HCT116 (cell line): ENCODE measurements around the gene PCSK6. TPM values are rescaled to one million over a fixed set of nuclear protein-coding genes. Genes with fewer than 3 reads are reported as not detected.

Experiments
- ATAC-seq: fragments of 200-7000 bp; cut with Tn5 transposase; 2 replicates; pipeline ENCODE4 v1.9.1; 2020; ENCODE audit warnings: mild to moderate bottlenecking, moderate library complexity
- BruUV-seq: library from RNA; stranded (reverse); fragments of 400-500 nt; replicated peaks from 2 replicates; lab custom pipeline; 2021; lab: Mats Ljungman, UMichigan
- CTCF ChIA-PET: fragments of 300-600 bp; sonication (Branson Sonifier 250); formaldehyde crosslinking; loops from one replicate; lab custom pipeline; 2021; ENCODE audit warnings: antibody characterized with exemption; lab: Charles Lee
- POLR2A ChIA-PET: fragments of 300-600, 350-600 bp; sonication (Branson Sonifier 250); formaldehyde crosslinking; loops from one replicate; lab custom pipeline; 2021; ENCODE audit warnings: antibody characterized with exemption; lab: Charles Lee
- RAD21 ChIA-PET, 2 experiments: fragments of 300-600 bp; sonication (Branson Sonifier 250); formaldehyde crosslinking; loops; one replicate each; lab custom pipeline; 2023; ENCODE audit warnings: low total read pairs in 2 of 2; ENCODE audit not compliant: uncharacterized antibody in 2 of 2, unreplicated experiment in 2 of 2, low non-redundant PET in 1 of 2; lab: Charles Lee
- DNase-seq: peaks from one replicate; pipeline ENCODE4 v3.0.0-alpha.2; 2010; ENCODE audit warnings: low read depth, low spot score
- H2AFZ ChIP-seq: fragments of 200-600 bp; shearing (Covaris generic), sonication (generic); 2 replicates; pipeline ENCODE4 v1.6.1; 2017; ENCODE audit warnings: low read depth, mixed run types, mixed read lengths, antibody characterized with exemption, low read length; ENCODE audit not compliant: poor library complexity, severe bottlenecking
- H3K27ac ChIP-seq: 2 replicates; pipeline ENCODE4 v1.5.1; 2012; ENCODE audit warnings: low read depth, low read length
- H3K27me3 ChIP-seq: fragments of 200-600 bp; sonication (generic); 2 replicates; pipeline ENCODE4 v1.6.1; 2016; ENCODE audit warnings: mixed run types, low read length, mixed read lengths; ENCODE audit not compliant: insufficient read depth
- H3K36me3 ChIP-seq, 2 experiments: fragments of 200-500 bp in 1 of 2; fragments of 200-600 bp in 1 of 2; sonication (Bioruptor generic) in 1 of 2; sonication (generic) in 1 of 2; 2 replicates each; pipeline versions ENCODE4 v1.5.1 to v1.6.1; 2014 to 2016; ENCODE audit warnings: low read length in 2 of 2, inconsistent platforms in 1 of 2, mixed read lengths in 1 of 2, mixed run types in 1 of 2; ENCODE audit not compliant: insufficient read depth in 2 of 2, control insufficient read depth in 1 of 2
- H3K4me1 ChIP-seq, 2 experiments: fragments of 200-600 bp in 1 of 2; sonication (generic) in 1 of 2; 2 replicates each; pipeline versions ENCODE4 v1.5.1 to v1.6.1; 2012 to 2017; ENCODE audit warnings: low read length in 2 of 2, inconsistent platforms in 1 of 2, mild to moderate bottlenecking in 1 of 2, mixed read lengths in 1 of 2, mixed run types in 1 of 2, moderate library complexity in 1 of 2; ENCODE audit not compliant: insufficient read depth in 2 of 2, control insufficient read depth in 1 of 2
- H3K4me2 ChIP-seq: fragments of 200-600 bp; sonication (generic); 2 replicates; pipeline ENCODE4 v1.6.1; 2017; ENCODE audit warnings: mixed run types, low read length, mixed read lengths
- H3K4me3 ChIP-seq, 2 experiments: fragments of 200-600 bp in 1 of 2; sonication (generic) in 1 of 2; replicated peaks in 1 of 2; 2 replicates each; pipeline ENCODE4 v1.5.1; 2011 to 2016; ENCODE audit warnings: low read length in 2 of 2, control low read depth in 1 of 2, low read depth in 1 of 2, mild to moderate bottlenecking in 1 of 2, mixed read lengths in 1 of 2, mixed run types in 1 of 2
- H3K79me2 ChIP-seq: fragments of 200-600 bp; sonication (generic); 2 replicates; pipeline ENCODE4 v1.6.1; 2017; ENCODE audit warnings: mild to moderate bottlenecking, mixed run types, low read length, moderate library complexity, mixed read lengths; ENCODE audit not compliant: insufficient read depth
- H3K9ac ChIP-seq: fragments of 200-600 bp; sonication (generic); 2 replicates; pipeline ENCODE4 v1.6.1; 2016; ENCODE audit warnings: low read length, mixed read lengths
- H3K9me2 ChIP-seq: fragments of 200-600 bp; sonication (generic), shearing (Covaris generic); 2 replicates; pipeline ENCODE4 v1.6.1; 2017; ENCODE audit warnings: mixed run types, mild to moderate bottlenecking, moderate library complexity; ENCODE audit not compliant: insufficient read depth
- H3K9me3 ChIP-seq, 2 experiments: fragments of 200-500 bp in 1 of 2; fragments of 200-600 bp in 1 of 2; sonication (Bioruptor generic) in 1 of 2; sonication (generic) in 1 of 2; 2 replicates each; pipeline ENCODE4 v1.6.1; 2014 to 2017; ENCODE audit warnings: low read length in 2 of 2, mixed read lengths in 2 of 2, inconsistent platforms in 1 of 2, low read depth in 1 of 2, mild to moderate bottlenecking in 1 of 2, mixed run types in 1 of 2, moderate library complexity in 1 of 2; ENCODE audit not compliant: control insufficient read depth in 1 of 2, insufficient read depth in 1 of 2
- H4K20me1 ChIP-seq: fragments of 200-600 bp; sonication (generic), shearing (Covaris generic); 2 replicates; pipeline ENCODE4 v1.6.1; 2017; ENCODE audit warnings: mixed run types, mild to moderate bottlenecking, moderate library complexity; ENCODE audit not compliant: insufficient read depth
- ATF3 ChIP-seq: IDR thresholded peaks from 2 replicates; pipeline ENCODE4 v1.6.1; 2012
- EGR1 ChIP-seq: IDR thresholded peaks from 2 replicates; pipeline ENCODE4 v1.6.1; 2012; ENCODE audit warnings: low read depth
- ELF1 ChIP-seq: IDR thresholded peaks from 2 replicates; pipeline ENCODE4 v1.6.1; 2012; ENCODE audit warnings: low read depth, borderline replicate concordance
- EZH2 ChIP-seq: fragments of 200-600 bp; sonication (generic); IDR thresholded peaks from 2 replicates; pipeline ENCODE4 v1.6.1; 2017; ENCODE audit warnings: antibody characterized with exemption, mixed run types
- EZH2phosphoT487 ChIP-seq: fragments of 200-600 bp; IDR thresholded peaks from 2 replicates; pipeline ENCODE4 v1.6.1; 2018; ENCODE audit warnings: antibody characterized with exemption, borderline replicate concordance
- JUND ChIP-seq: IDR thresholded peaks from 2 replicates; pipeline ENCODE4 v1.6.1; 2012
- MAX ChIP-seq: IDR thresholded peaks from 2 replicates; pipeline ENCODE4 v1.6.1; 2012
- POLR2AphosphoS5 ChIP-seq: IDR thresholded peaks from 2 replicates; pipeline ENCODE4 v1.6.1; 2011; ENCODE audit warnings: mild to moderate bottlenecking, low read depth, low read length, moderate library complexity
- RAD21 ChIP-seq: IDR thresholded peaks from 2 replicates; pipeline ENCODE4 v1.6.1; 2012; ENCODE audit warnings: low read depth, mild to moderate bottlenecking
- REST ChIP-seq: IDR thresholded peaks from 2 replicates; pipeline ENCODE4 v1.6.1; 2012; ENCODE audit warnings: low read depth
- SIN3A ChIP-seq: IDR thresholded peaks from 2 replicates; pipeline ENCODE4 v1.6.1; 2012; ENCODE audit warnings: low read depth
- SP1 ChIP-seq: IDR thresholded peaks from 2 replicates; pipeline ENCODE4 v1.6.1; 2012; ENCODE audit warnings: low read depth
- SRF ChIP-seq: IDR thresholded peaks from 2 replicates; pipeline ENCODE4 v1.6.1; 2012; ENCODE audit warnings: low read depth
- YY1 ChIP-seq: IDR thresholded peaks from 2 replicates; pipeline ENCODE4 v1.6.1; 2011; ENCODE audit warnings: low read length, low read depth, moderate library complexity, mild to moderate bottlenecking; ENCODE audit not compliant: insufficient replicate concordance; ENCODE audit errors: extremely low read depth
- ZFX ChIP-seq: fragments of 450-650 bp; IDR thresholded peaks from 2 replicates; pipeline ENCODE4 v1.6.1; 2017
- intact Hi-C: fragments of 100-400 bp; cut with micrococcal nuclease; formaldehyde crosslinking; loops from 2 replicates; pipeline ENCODE4 v1.10.0; 2022
- total RNA-seq: library from RNA; stranded (reverse); gene quantifications from one replicate; pipeline ENCODE4 v1.2.1, GENCODE V29; 2021; ENCODE audit not compliant: unreplicated experiment

Gene PCSK6
- total RNA-seq, 1 experiment from 2014 or later: 13.5 TPM

DNA sequence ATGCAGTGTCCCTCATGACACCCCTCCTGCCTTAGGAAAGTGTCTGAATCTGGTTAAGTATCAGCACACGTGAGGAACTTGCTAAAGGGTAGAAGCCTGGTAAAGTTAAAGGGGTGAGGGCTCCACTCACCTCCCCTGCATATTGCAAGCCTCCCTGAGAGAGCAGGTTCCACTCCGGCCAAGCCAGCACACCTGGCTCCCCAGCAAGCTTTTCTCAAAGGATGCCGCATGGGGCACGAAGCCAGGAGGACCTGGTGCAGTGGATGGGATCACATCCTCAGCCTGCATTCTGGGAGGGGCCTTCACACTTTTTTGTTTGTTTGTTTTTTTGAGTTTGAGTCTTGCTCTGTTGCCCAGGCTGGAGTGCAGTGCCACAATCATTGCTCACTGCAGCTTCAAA lies 79.9 kb downstream of the PCSK6 start:
- POLR2A ChIA-PET: interaction anchor here (0.8 kb wide), 1 partner anchor 241 kb away, joined by 3 read pairs; no protein-coding TSS in a partner anchor
- Histone ChIP-seq H3K9me2 (no peaks in the 10 kb centered on the region), H3K4me3 (no peak overlapping the region), H3K79me2 (no peaks in the 10 kb centered on the region), H3K4me1 (no peaks in the 10 kb centered on the region), H3K4me2 (no peak overlapping the region), H2AFZ (no peak overlapping the region), H3K36me3 (no peaks in the 10 kb centered on the region), H3K27me3 (no peaks in the 10 kb centered on the region), H3K9me3 (no peaks in the 10 kb centered on the region), H3K9ac (no peak overlapping the region), H3K27ac (no peak overlapping the region), H4K20me1 (no peaks in the 10 kb centered on the region)
- RAD21 ChIA-PET: no interaction called here
- TF ChIP-seq REST: no peak
- DNase-seq (no peak), ATAC-seq (no peak)
- BruUV-seq: no TSS peak
- intact Hi-C loops: no loop called here
- CTCF ChIA-PET: no interaction called here

DNA sequence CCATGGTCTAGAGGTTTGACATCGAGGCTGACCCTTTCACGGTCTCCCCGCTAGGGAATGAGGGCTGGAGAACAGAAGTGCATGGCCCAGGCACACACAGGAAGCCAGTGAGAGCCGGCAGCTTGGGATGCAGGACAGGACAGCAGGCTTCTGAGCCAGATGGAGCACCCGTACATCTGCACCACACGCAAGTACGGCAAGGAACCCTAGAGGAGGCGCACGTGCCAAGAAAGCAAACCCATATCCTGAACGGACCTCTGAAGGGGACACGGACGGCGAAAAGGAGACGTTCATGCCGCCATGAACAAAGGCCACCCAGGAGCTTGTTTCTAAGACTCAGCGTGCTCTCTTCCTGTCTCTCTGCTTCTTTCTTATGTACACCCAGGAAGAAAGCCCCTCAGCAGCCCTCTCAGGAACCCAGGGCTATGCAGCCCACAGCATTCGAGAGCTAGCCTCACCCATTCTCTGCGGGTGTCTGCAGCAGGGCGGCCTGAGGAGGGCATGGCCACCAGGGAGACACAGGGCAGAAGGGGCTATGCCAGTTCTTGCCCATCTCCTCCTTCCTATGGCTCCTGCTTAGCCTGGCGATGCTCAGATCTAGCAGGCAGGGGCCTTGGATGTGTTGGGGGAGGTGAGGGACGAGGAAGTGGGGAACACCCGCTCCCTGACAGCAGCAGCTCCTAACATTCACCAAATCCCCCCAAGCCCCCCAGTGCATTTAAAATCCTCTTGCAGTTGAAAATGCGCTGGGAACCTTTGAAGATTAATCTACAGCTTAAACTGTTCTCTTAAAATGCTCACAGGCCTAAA lies 81.3 kb downstream of the PCSK6 start:
- H3K9me2 ChIP-seq: no peaks in the 10 kb centered on the region
- no peaks in the 10 kb centered on the region for H3K4me1 ChIP-seq
- ChIA-PET CTCF (no interaction called here), RAD21 (no interaction called here), POLR2A (no interaction called here)
- H3K4me2 ChIP-seq: no peak overlapping the region
- BruUV-seq: no TSS peak
- intact Hi-C loops: no loop called here
- no peaks in the 10 kb centered on the region for H3K79me2 ChIP-seq
- H3K9ac ChIP-seq: no peak overlapping the region
- no peak for DNase-seq
- H3K36me3 ChIP-seq: no peaks in the 10 kb centered on the region
- H3K4me3 ChIP-seq: no peak overlapping the region
- H3K9me3 ChIP-seq: no peaks in the 10 kb centered on the region
- H4K20me1 ChIP-seq: no peaks in the 10 kb centered on the region
- no peak overlapping the region for H2AFZ ChIP-seq
- ATAC-seq: no peak
- no peak overlapping the region for H3K27ac ChIP-seq
- H3K27me3 ChIP-seq: no peaks in the 10 kb centered on the region
- TF ChIP-seq EZH2phosphoT487 (no peak), POLR2AphosphoS5 (no peak), ATF3 (no peak), EGR1 (no peak), JUND (no peak), SRF (no peak), RAD21 (no peak), MAX (no peak), EZH2 (no peak), YY1 (no peak), ELF1 (no peak), ZFX (no peak), SP1 (no peak), SIN3A (no peak)
